ENCODE data around the gene PARP1. TPM values are rescaled to one million over a fixed set of nuclear protein-coding genes. Genes with fewer than 3 reads are reported as not detected.

The PARP1 gene
- total RNA-seq, 1 experiment from 2014 or later = 235 TPM

- no TSS peak for BruUV-seq (replicated peaks)
Observed at GRCh38 chr1:226406401-226406881, 1.5 kb downstream of the PARP1 start.

GRCh38 chr1:226405411-226405988 is 2.4 kb downstream of the PARP1 start:
- POLR2A ChIA-PET = interaction anchor here (0.9 to 4.4 kb wide), 12 partner anchors 7 to 409 kb away, joined by 4 to 68 read pairs (median 12); partner anchors contain the start of genes ACBD3, H3-3A and LIN9
- Mint-ChIP-seq H3K4me1 (ENCODE audit: insufficient read depth, unreplicated experiment) (peaks cover 38% of the 10 kb centered on the region), H3K27me3 (ENCODE audit: insufficient read depth, unreplicated experiment) (no peaks in the 10 kb centered on the region), H3K4me3 (ENCODE audit: unreplicated experiment) (peak overlapping the region; percentile 78), H3K9me3 (ENCODE audit: unreplicated experiment) (no peaks in the 10 kb centered on the region), H3K27ac (ENCODE audit: low read depth, unreplicated experiment) (peak overlapping the region; percentile 82), H3K36me3 (ENCODE audit: insufficient read depth, unreplicated experiment) (peaks cover 31% of the 10 kb centered on the region)
- no peak for DNase-seq (ENCODE audit: unreplicated experiment)
- CTCF ChIA-PET = interaction anchor here (0.6 to 9.8 kb wide), 16 partner anchors 11 to 1123 kb away, joined by 3 to 113 read pairs (median 4); partner anchors contain the start of gene LIN9
- no TSS peak for BruUV-seq (replicated peaks)
- TF ChIP-seq, protein P1, sequence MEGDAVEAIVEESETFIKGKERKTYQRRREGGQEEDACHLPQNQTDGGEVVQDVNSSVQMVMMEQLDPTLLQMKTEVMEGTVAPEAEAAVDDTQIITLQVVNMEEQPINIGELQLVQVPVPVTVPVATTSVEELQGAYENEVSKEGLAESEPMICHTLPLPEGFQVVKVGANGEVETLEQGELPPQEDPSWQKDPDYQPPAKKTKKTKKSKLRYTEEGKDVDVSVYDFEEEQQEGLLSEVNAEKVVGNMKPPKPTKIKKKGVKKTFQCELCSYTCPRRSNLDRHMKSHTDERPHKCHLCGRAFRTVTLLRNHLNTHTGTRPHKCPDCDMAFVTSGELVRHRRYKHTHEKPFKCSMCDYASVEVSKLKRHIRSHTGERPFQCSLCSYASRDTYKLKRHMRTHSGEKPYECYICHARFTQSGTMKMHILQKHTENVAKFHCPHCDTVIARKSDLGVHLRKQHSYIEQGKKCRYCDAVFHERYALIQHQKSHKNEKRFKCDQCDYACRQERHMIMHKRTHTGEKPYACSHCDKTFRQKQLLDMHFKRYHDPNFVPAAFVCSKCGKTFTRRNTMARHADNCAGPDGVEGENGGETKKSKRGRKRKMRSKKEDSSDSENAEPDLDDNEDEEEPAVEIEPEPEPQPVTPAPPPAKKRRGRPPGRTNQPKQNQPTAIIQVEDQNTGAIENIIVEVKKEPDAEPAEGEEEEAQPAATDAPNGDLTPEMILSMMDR (IDR thresholded peaks at IDR 0.05; ENCODE audit: unreplicated experiment) = no peak
- intact Hi-C loops (cut with micrococcal nuclease) = loop anchor here (10.0 kb wide), 1 partner anchor 341 kb away; the partner anchor contains the start of gene H3-3A

More at GRCh38 chr1:226406401-226406881, 1.5 kb downstream of the PARP1 start:
- ChIA-PET POLR2A (interaction anchor here (0.7 to 4.4 kb wide), 29 partner anchors 8 to 533 kb away, joined by 3 to 68 read pairs (median 8); partner anchors contain the start of genes ACBD3, H3-3A, LIN9 and PSEN2), CTCF (interaction anchor here (0.6 to 9.8 kb wide), 25 partner anchors 8 to 1122 kb away, joined by 3 to 113 read pairs (median 5); partner anchors contain the start of gene LIN9)
- intact Hi-C loops (cut with micrococcal nuclease) = loop anchor here (2.0 to 10.0 kb wide), 3 partner anchors 220 to 342 kb away; partner anchors contain the start of genes ACBD3 and H3-3A
- DNase-seq (ENCODE audit: unreplicated experiment) = peak; percentile 81
- Mint-ChIP-seq H3K4me1 (ENCODE audit: insufficient read depth, unreplicated experiment) (peaks cover 38% of the 10 kb centered on the region), H3K27ac (ENCODE audit: low read depth, unreplicated experiment) (peak overlapping the region; percentile 82), H3K4me3 (ENCODE audit: unreplicated experiment) (peak overlapping the region; percentile 78), H3K27me3 (ENCODE audit: insufficient read depth, unreplicated experiment) (no peaks in the 10 kb centered on the region), H3K9me3 (ENCODE audit: unreplicated experiment) (no peaks in the 10 kb centered on the region), H3K36me3 (ENCODE audit: insufficient read depth, unreplicated experiment) (peaks cover 22% of the 10 kb centered on the region)
- TF ChIP-seq, protein P1 (IDR thresholded peaks at IDR 0.05; ENCODE audit: unreplicated experiment) = no peak

- TF ChIP-seq, protein P1 (IDR thresholded peaks at IDR 0.05; ENCODE audit: unreplicated experiment) = no peak
- peak overlapping the region; percentile 75 for H3K27ac Mint-ChIP-seq (ENCODE audit: low read depth, unreplicated experiment)
- no peak for DNase-seq (ENCODE audit: unreplicated experiment)
Observed at GRCh38 chr1:226404904-226405222, 3.0 kb downstream of the PARP1 start.

More at GRCh38 chr1:226404904-226405222, 3.0 kb downstream of the PARP1 start:
- ChIA-PET CTCF (interaction anchor here (0.7 to 9.8 kb wide), 10 partner anchors 10 to 1708 kb away, joined by 3 to 113 read pairs (median 6); partner anchors contain the start of gene LIN9), POLR2A (interaction anchor here (0.9 to 4.4 kb wide), 6 partner anchors 6 to 279 kb away, joined by 3 to 68 read pairs (median 36); partner anchors contain the start of genes ACBD3 and LIN9)
- Mint-ChIP-seq H3K4me3 (ENCODE audit: unreplicated experiment) (peak overlapping the region; percentile 78), H3K4me1 (ENCODE audit: insufficient read depth, unreplicated experiment) (peaks cover 38% of the 10 kb centered on the region), H3K27me3 (ENCODE audit: insufficient read depth, unreplicated experiment) (no peaks in the 10 kb centered on the region), H3K9me3 (ENCODE audit: unreplicated experiment) (no peaks in the 10 kb centered on the region), H3K36me3 (ENCODE audit: insufficient read depth, unreplicated experiment) (peaks cover 38% of the 10 kb centered on the region)
- BruUV-seq (replicated peaks) = no TSS peak
- intact Hi-C loops (cut with micrococcal nuclease) = loop anchor here (10.0 kb wide), 1 partner anchor 340 kb away; the partner anchor contains the start of gene H3-3A

All from MCF 10A (cell line).